Esophagus squamous epithelium (tissue), 4 donors: Measurements from ENCODE around the gene CTCF.

ENCODE experiments used
- CTCF ChIP-seq, 6 experiments: fragments of 450-650 bp in 4 of 6; fragments of 200-600 bp in 2 of 6; sonication (generic) in 2 of 6; IDR thresholded peaks; one replicate each; pipeline ENCODE4 v1.5.1; 2016 to 2019; ENCODE audit warnings: antibody characterized with exemption in 6 of 6, mild to moderate bottlenecking in 4 of 6, moderate library complexity in 4 of 6
- POLR2A ChIP-seq, 4 donors: fragments of 450-650 bp; IDR thresholded peaks; one replicate each; pipeline ENCODE4 v1.6.1; 2017; ENCODE audit warnings: antibody characterized with exemption in 4 of 4, mild to moderate bottlenecking in 4 of 4, moderate library complexity in 3 of 4

- TF ChIP-seq CTCF (IDR thresholded peaks at IDR 0.05) (no peak), POLR2A (IDR thresholded peaks at IDR 0.05) (no peak)
These were observed 32.1 kb downstream of the CTCF start for GRCh38 chr16:67594256-67594915.
